Activated CD4-positive, alpha-beta T cell treated with anti-CD3 and anti-CD28 coated beads, Interleukin-2, amount 50 U/mL, for 24 hours (primary cell): Measurements from ENCODE around the gene TUBB4B.

Source experiments
- DNase-seq, 2 donors: peaks; one replicate each; pipeline ENCODE4 v3.0.0-alpha.2; 2020; ENCODE audit warnings: low read depth in 1 of 2, low spot score in 1 of 2

Gene TUBB4B

GRCh38 chr9:137240841-137241489 lies at the start of gene TUBB4B:
TSS of gene TUBB4B (plus strand) at chr9:137241287. CDS start at chr9:137241361, 74 bp downstream.
- DNase-seq = peak; percentile 88 to 98

- DNase-seq = no peak
These were observed 49.2 kb upstream of the TUBB4B start for GRCh38 chr9:137191691-137192447.

- DNase-seq = no peak
These were observed 48.7 kb upstream of the TUBB4B start for GRCh38 chr9:137192448-137192780.

- no peak for DNase-seq
These were observed 48.2 kb upstream of the TUBB4B start for GRCh38 chr9:137192859-137193258.

- DNase-seq = no peak
These were observed 47.3 kb upstream of the TUBB4B start for GRCh38 chr9:137193771-137194170.

GRCh38 chr9:137194388-137194787 lies 46.7 kb upstream of the TUBB4B start:
- DNase-seq = no peak

- no peak for DNase-seq
These were observed 46.2 kb upstream of the TUBB4B start for GRCh38 chr9:137194909-137195308.

- DNase-seq = no peak
These were observed 45.4 kb upstream of the TUBB4B start for GRCh38 chr9:137195525-137196220.

GRCh38 chr9:137198051-137198901 lies 42.8 kb upstream of the TUBB4B start:
- no peak for DNase-seq

GRCh38 chr9:137198902-137199283 lies 42.2 kb upstream of the TUBB4B start:
- no peak for DNase-seq

GRCh38 chr9:137199411-137200121 lies 41.5 kb upstream of the TUBB4B start:
- no peak for DNase-seq

- peak; percentile 88 to 99 for DNase-seq
These were observed 40.5 kb upstream of the TUBB4B start, which contains the start of gene TPRN for GRCh38 chr9:137200311-137201204. TSS of gene TPRN (minus strand) at chr9:137200741. CDS start at chr9:137200711, 30 bp downstream.

- no peak for DNase-seq
These were observed 39.8 kb upstream of the TUBB4B start for GRCh38 chr9:137201205-137201868.

GRCh38 chr9:137202966-137203365 lies 38.1 kb upstream of the TUBB4B start:
- DNase-seq = no peak

- no peak for DNase-seq
These were observed 36.4 kb upstream of the TUBB4B start for GRCh38 chr9:137204731-137205125.

- DNase-seq = peak; percentile 92 to 93
These were observed 35.7 kb upstream of the TUBB4B start, which contains the start of the genes NDOR1 and TMEM203 for GRCh38 chr9:137205126-137206069. TSS of gene NDOR1 (plus strand) at chr9:137205700. CDS start at chr9:137205778, 78 bp downstream. TSS of gene TMEM203 (minus strand) at chr9:137205648. CDS start at chr9:137205414, 234 bp downstream.

- no peak for DNase-seq
These were observed 34.5 kb upstream of the TUBB4B start for GRCh38 chr9:137206602-137207001.

- no peak for DNase-seq
These were observed 29.6 kb upstream of the TUBB4B start for GRCh38 chr9:137211532-137211931.
